GM12878 (cell line): ENCODE data around the gene WBP1L. TPM values are rescaled to one million over a fixed set of nuclear protein-coding genes. Genes with fewer than 3 reads are reported as not detected.

Source experiments
- ATAC-seq: fragments of 200-7000 bp; cut with Tn5 transposase; 3 replicates; pipeline ENCODE4 v1.9.1; 2020; ENCODE audit warnings: mild to moderate bottlenecking, moderate library complexity
- BruUV-seq: library from RNA; stranded (reverse); fragments of 400-500 nt; replicated peaks from 2 replicates; lab custom pipeline; 2021; lab: Mats Ljungman, UMichigan
- CTCF ChIA-PET: fragments of 300-600 bp; sonication (Branson Sonifier 250); formaldehyde crosslinking; extraction: SDS; loops from one replicate; lab custom pipeline; 2021; ENCODE audit warnings: inconsistent platforms; lab: Yijun Ruan, JAX
- POLR2A ChIA-PET: fragments of 350-600 bp; formaldehyde crosslinking; extraction: SDS; loops from one replicate; lab custom pipeline; 2021; ENCODE audit warnings: inconsistent platforms; lab: Charles Lee
- RAD21 ChIA-PET: fragments of 300-600 bp; sonication (Branson Sonifier 250); formaldehyde crosslinking; loops from one replicate; lab custom pipeline; 2023; ENCODE audit warnings: antibody characterized with exemption; ENCODE audit not compliant: unreplicated experiment; lab: Charles Lee
- SMC1A ChIA-PET: fragments of 300-600 bp; sonication (Branson Sonifier 250); formaldehyde crosslinking; loops from one replicate; lab custom pipeline; 2023; ENCODE audit not compliant: unreplicated experiment, uncharacterized antibody; lab: Charles Lee
- DNase-seq: peaks from one replicate; pipeline ENCODE4 v3.0.0-alpha.2; 2011; ENCODE audit warnings: low read depth, low spot score
- FAIRE-seq: peaks from 3 replicates; lab custom pipeline; 2011; peaks lifted over from hg19 to GRCh38; lab: Jason Lieb, UNC
- H2AFZ ChIP-seq: 2 replicates; pipeline ENCODE4 v1.6.0; 2011; ENCODE audit warnings: low read depth, low read length, control low read depth; ENCODE audit not compliant: control insufficient read depth
- H3K27ac ChIP-seq: 2 replicates; pipeline ENCODE4 v1.5.1; 2011; ENCODE audit warnings: control low read depth; ENCODE audit not compliant: control insufficient read depth, insufficient read depth
- H3K27me3 ChIP-seq, 2 experiments: replicated peaks in 1 of 2; 2 replicates each; pipeline versions ENCODE4 v1.6.0 to v1.6.1; 2011; ENCODE audit warnings: low read length in 1 of 2; ENCODE audit not compliant: control insufficient read depth in 2 of 2, insufficient read depth in 2 of 2
- H3K36me3 ChIP-seq, 2 experiments: 2 replicates each; pipeline ENCODE4 v1.5.1; 2011; ENCODE audit warnings: low read length in 1 of 2; ENCODE audit not compliant: control insufficient read depth in 2 of 2, insufficient read depth in 2 of 2
- H3K4me1 ChIP-seq: 2 replicates; pipeline ENCODE4 v1.6.1; 2011; ENCODE audit warnings: mild to moderate bottlenecking, low read length, moderate library complexity, mixed read lengths; ENCODE audit not compliant: control insufficient read depth, insufficient read depth
- H3K4me2 ChIP-seq: 2 replicates; pipeline ENCODE4 v1.6.0; 2011; ENCODE audit warnings: control low read depth; ENCODE audit not compliant: control insufficient read depth, insufficient read depth
- H3K4me3 ChIP-seq: fragments of 200-600 bp; sonication (generic); 2 replicates; pipeline ENCODE4 v1.5.1; 2016
- H3K79me2 ChIP-seq: 2 replicates; pipeline ENCODE4 v1.6.0; 2011; ENCODE audit warnings: low read length; ENCODE audit not compliant: control insufficient read depth, insufficient read depth
- H3K9ac ChIP-seq: 2 replicates; pipeline ENCODE4 v1.8.0; 2011; ENCODE audit warnings: low read length, control low read depth, mixed read lengths; ENCODE audit not compliant: control insufficient read depth, insufficient read depth
- H3K9me3 ChIP-seq: replicated peaks from 3 replicates; pipeline ENCODE4 v1.5.1; 2011; ENCODE audit warnings: mild to moderate bottlenecking, low read length; ENCODE audit not compliant: control insufficient read depth, insufficient read depth
- H4K20me1 ChIP-seq: 2 replicates; pipeline ENCODE4 v1.6.0; 2011; ENCODE audit not compliant: control insufficient read depth, insufficient read depth
- BACH1 ChIP-seq: fragments of 450-650 bp; IDR thresholded peaks from 2 replicates; pipeline ENCODE4 v1.6.1; 2017; ENCODE audit warnings: mild to moderate bottlenecking, borderline replicate concordance
- CBX3 ChIP-seq: fragments of 200-600 bp; sonication (generic); IDR thresholded peaks from 2 replicates; pipeline ENCODE4 v1.6.1; 2016; ENCODE audit warnings: low read depth, borderline replicate concordance
- CREB1 ChIP-seq: IDR thresholded peaks from 2 replicates; pipeline ENCODE4 v1.6.1; 2012; ENCODE audit warnings: low read depth, mild to moderate bottlenecking, inconsistent platforms
- E4F1 ChIP-seq: fragments of 450-650 bp; IDR thresholded peaks from 2 replicates; pipeline ENCODE4 v1.6.1; 2018; ENCODE audit warnings: borderline replicate concordance, mild to moderate bottlenecking; ENCODE audit not compliant: partially characterized antibody
- FOS ChIP-seq: IDR thresholded peaks from 3 replicates; pipeline ENCODE4 v1.6.1; 2011; ENCODE audit warnings: borderline replicate concordance; ENCODE audit not compliant: insufficient read length; ENCODE audit errors: extremely low read depth
- GATAD2B ChIP-seq: fragments of 450-650 bp; conservative IDR thresholded peaks from 2 replicates; pipeline ENCODE4 v1.6.1; 2017; ENCODE audit warnings: low read depth, mild to moderate bottlenecking, moderate library complexity
- HDGF ChIP-seq: fragments of 450-650 bp; IDR thresholded peaks from 2 replicates; pipeline ENCODE4 v1.6.1; 2016; ENCODE audit warnings: antibody characterized with exemption
- NFYA ChIP-seq: IDR thresholded peaks from 2 replicates; pipeline ENCODE4 v1.6.1; 2011; ENCODE audit warnings: low read depth, mild to moderate bottlenecking, low read length, improper control_type of control experiment, borderline replicate concordance
- NR2F1 ChIP-seq: fragments of 450-650 bp; conservative IDR thresholded peaks from 2 replicates; pipeline ENCODE4 v1.6.1; 2017; ENCODE audit warnings: mild to moderate bottlenecking
- PAX5 ChIP-seq: IDR thresholded peaks from 2 replicates; pipeline ENCODE4 v1.6.1; 2011; ENCODE audit warnings: low read depth, low read length, borderline replicate concordance
- RELA ChIP-seq: fragments of 450-650 bp; IDR thresholded peaks from 2 replicates; pipeline ENCODE4 v1.8.0; 2014; ENCODE audit warnings: borderline replicate concordance; ENCODE audit not compliant: partially characterized antibody
- SMARCA5 ChIP-seq: fragments of 450-650 bp; IDR thresholded peaks from 2 replicates; pipeline ENCODE4 v1.6.1; 2017; ENCODE audit warnings: mild to moderate bottlenecking
- SREBF2 ChIP-seq: IDR thresholded peaks from 2 replicates; pipeline ENCODE4 v1.6.1; 2012; ENCODE audit warnings: mild to moderate bottlenecking, low read length
- TARDBP ChIP-seq: IDR thresholded peaks from 2 replicates; pipeline ENCODE4 v1.6.1; 2016; ENCODE audit warnings: borderline replicate concordance
- TCF3 ChIP-seq: IDR thresholded peaks from 2 replicates; pipeline ENCODE4 v1.6.1; 2012; ENCODE audit warnings: low read depth, mild to moderate bottlenecking, low read length, borderline replicate concordance; ENCODE audit not compliant: insufficient read depth
- ZNF687 ChIP-seq: fragments of 450-650 bp; IDR thresholded peaks from 2 replicates; pipeline ENCODE4 v1.6.1; 2017; ENCODE audit warnings: mild to moderate bottlenecking, moderate library complexity
- WGBS: methylation state at CpG from one replicate; pipeline ENCODE4 v1.1.6; 2016; ENCODE audit warnings: low lambda C conversion rate; ENCODE audit not compliant: insufficient replicate concordance, insufficient coverage; ENCODE audit errors: missing lambda C conversion rate; 5-methylcytosine and 5-hydroxymethylcytosine counted together
- in situ Hi-C: fragments of 300-500 bp; cut with MboI; formaldehyde crosslinking; loops from 9 replicates; pipeline ENCODE4 v1.14.3; 2018; ENCODE audit warnings: mixed read lengths
- intact Hi-C: fragments of 100-400 bp; cut with micrococcal nuclease; formaldehyde crosslinking; loops from one replicate; pipeline ENCODE4 v1.14.2; 2022; ENCODE audit not compliant: unreplicated experiment
- polyA plus RNA-seq, 11 experiments: library from polyadenylated mRNA; depleted of rRNA in 4 of 11; unstranded in 6 of 11; stranded (reverse) in 5 of 11; fragments of >200 nt; fragmentation: Nextera tagmentation in 4 of 11; fragmentation: Illumina TruSeq in 1 of 11; extraction: Ambion mirVana in 4 of 11; extraction: Trizol in 1 of 11; gene quantifications; 1 replicate in 1 of 11; 2 replicates in 10 of 11; pipeline versions ENCODE4 v1.2.1 to v1.2.3, GENCODE V29; 2011 to 2016; ENCODE audit warnings: inconsistent platforms in 2 of 11, missing spikeins in 2 of 11, low read depth in 1 of 11
- total RNA-seq, 4 experiments: library from RNA; depleted of rRNA in 3 of 4; stranded (reverse); fragments of >200 nt in 3 of 4; fragmentation: Illumina TruSeq in 1 of 4; extraction: Trizol in 1 of 4; gene quantifications; 2 replicates each; pipeline versions ENCODE4 v1.2.1 to v1.2.3, GENCODE V29; 2013 to 2021

WBP1L gene
- total and polyA plus RNA-seq, 10 of the 15 experiments (the other 5 are each of a cell fraction or from before 2014, with no cell fraction given), result 3.7 to 18.8 (median 12.3) TPM

- TF ChIP-seq GATAD2B (no peak), TCF3 (no peak)
These were observed 83.8 kb downstream of the WBP1L start (continued) for GRCh38 chr10:102827597-102827975.

- SMC1A ChIA-PET, result interaction anchor here (1.1 to 7.1 kb wide), 2 partner anchors 71 to 100 kb away, joined by 3 to 65 read pairs; no protein-coding TSS in a partner anchor
- no peak for TF ChIP-seq CBX3
- no peak for TF ChIP-seq SMARCA5
- TF ChIP-seq NFYA, result no peak
- TF ChIP-seq TARDBP, result no peak
- TF ChIP-seq RELA, result no peak
- no peak for TF ChIP-seq NR2F1
- TF ChIP-seq ZNF687, result no peak
- no peak for TF ChIP-seq SREBF2
- TF ChIP-seq GATAD2B, result no peak
- no peak for TF ChIP-seq FOS
- TF ChIP-seq E4F1, result no peak
- no peak for TF ChIP-seq PAX5
- TF ChIP-seq HDGF, result no peak
- no peak for TF ChIP-seq TCF3
- TF ChIP-seq BACH1, result no peak
- no peak for TF ChIP-seq CREB1
These were observed 87.7 kb downstream of the WBP1L start for GRCh38 chr10:102831322-102832071.

More at GRCh38 chr10:102831322-102832071, 87.7 kb downstream of the WBP1L start:
- Histone ChIP-seq H3K9ac (no peak overlapping the region), H4K20me1 (no peaks in the 10 kb centered on the region), H3K9me3 (no peaks in the 10 kb centered on the region), H3K4me3 (no peak overlapping the region), H3K27me3 (0 out of 4 replicates have a peak, but pooled peaks cover 0 to 2% of the 10 kb centered on the region in 2 experiments), H3K4me2 (no peak overlapping the region), H3K27ac (no peak overlapping the region), H3K79me2 (no peaks in the 10 kb centered on the region), H3K4me1 (no peaks in the 10 kb centered on the region), H2AFZ (no peak overlapping the region), H3K36me3 (no peaks in the 10 kb centered on the region)
- ChIA-PET RAD21 (interaction anchor here (0.9 to 3.3 kb wide), 4 partner anchors 14 to 413 kb away, joined by 3 to 18 read pairs (median 3); no protein-coding TSS in a partner anchor), CTCF (interaction anchor here (1.0 to 7.1 kb wide), 2 partner anchors 10 to 70 kb away, joined by 3 to 88 read pairs; no protein-coding TSS in a partner anchor), POLR2A (interaction anchor here (0.8 to 1.1 kb wide), 2 partner anchors 10 to 13 kb away, joined by 3 read pairs; no protein-coding TSS in a partner anchor)
- DNase-seq (no peak), ATAC-seq (no peak), FAIRE-seq (no peak)
- in situ Hi-C loops, result loop anchor here (5.0 to 10.0 kb wide), 2 partner anchors 73 to 236 kb away; no protein-coding TSS in a partner anchor
- intact Hi-C loops, result no loop called here
- 56% methylated on average over 16 of the region's 16 CpGs for WGBS
- no TSS peak for BruUV-seq
